Heart left ventricle (tissue), 16 donors: ENCODE results near the gene WWOX. TPM values are rescaled to one million over a fixed set of nuclear protein-coding genes. Genes with fewer than 3 reads are reported as not detected.

Experiments used
- ATAC-seq, 4 donors: fragments of 200-7000 bp; cut with Tn5 transposase; one replicate each; pipeline ENCODE4 v1.9.1; 2020 to 2022; ENCODE audit warnings: moderate library complexity in 4 of 4, mild to moderate bottlenecking in 3 of 4, moderate number of reproducible peaks in 1 of 4
- DNase-seq, 5 donors: peaks; one replicate each; pipeline ENCODE4 v3.0.0-alpha.2; 2020
- H3K27ac ChIP-seq, 12 donors: fragments of 200-600 bp; sonication (generic) in 4 of 12; one replicate each; pipeline versions ENCODE4 v1.5.0 to v1.8.0; 2016 to 2022; ENCODE audit warnings: mild to moderate bottlenecking in 2 of 12
- H3K27me3 ChIP-seq, 9 donors: fragments of 200-600 bp; sonication (generic) in 2 of 9; one replicate each; pipeline versions ENCODE4 v1.5.1 to v1.8.0; 2016 to 2022; ENCODE audit warnings: mild to moderate bottlenecking in 3 of 9
- H3K36me3 ChIP-seq, 9 donors: fragments of 200-600 bp; sonication (generic) in 2 of 9; one replicate each; pipeline versions ENCODE4 v1.5.0 to v1.8.0; 2018 to 2022; ENCODE audit warnings: mild to moderate bottlenecking in 2 of 9
- H3K4me1 ChIP-seq, 12 donors: fragments of 200-600 bp; sonication (generic) in 4 of 12; one replicate each; pipeline versions ENCODE4 v1.5.0 to v1.8.0; 2016 to 2022; ENCODE audit warnings: mild to moderate bottlenecking in 3 of 12
- H3K4me3 ChIP-seq, 12 donors: fragments of 200-600 bp; sonication (generic) in 4 of 12; one replicate each; pipeline versions ENCODE4 v1.5.0 to v1.8.0; 2017 to 2022; ENCODE audit warnings: mild to moderate bottlenecking in 9 of 12, moderate library complexity in 4 of 12
- H3K9me3 ChIP-seq, 12 donors: fragments of 200-600 bp; sonication (generic) in 4 of 12; one replicate each; pipeline versions ENCODE4 v1.5.0 to v1.8.0; 2016 to 2022; ENCODE audit warnings: mild to moderate bottlenecking in 1 of 12
- POLR2A ChIP-seq, 2 donors: fragments of 450-650 bp; IDR thresholded peaks; one replicate each; pipeline ENCODE4 v1.6.1; 2017; ENCODE audit warnings: antibody characterized with exemption in 2 of 2, mild to moderate bottlenecking in 2 of 2, moderate library complexity in 2 of 2
- WGBS, 4 donors: extraction: QIAGEN DNeasy Blood & Tissue Kit in 2 of 4; methylation state at CpG; one replicate each; pipeline versions ENCODE4 v1.1.5 to v1.1.7; 2013 to 2018; 5-methylcytosine and 5-hydroxymethylcytosine counted together
- intact Hi-C, 10 donors: fragments of 100-400 bp; cut with DNase I; formaldehyde crosslinking; loops; one replicate each; pipeline versions ENCODE4 v1.11.1 to v1.14.2; 2022
- polyA plus RNA-seq, 2 donors: library from polyadenylated mRNA; stranded (reverse); fragments of 200-250 nt; gene quantifications; one replicate each; pipeline ENCODE4 v1.2.3, GENCODE V29; 2013
- total RNA-seq, 9 donors: library from RNA; depleted of rRNA in 2 of 9; stranded (reverse); fragments of >200 nt in 2 of 9; fragmentation: NEBNext Ultra II Directional in 3 of 9; extraction: Animal tissue kit (Norgen Biotek cat#: 25700) in 3 of 9; gene quantifications; one replicate each; pipeline versions ENCODE4 v1.1.0 to v1.2.4, GENCODE V29; 2016 to 2023
- TF ChIP-seq, protein P1 (sequence below), 12 donors: fragments of 200-600 bp; sonication (generic) in 4 of 12; IDR thresholded peaks; one replicate each; pipeline versions ENCODE4 v1.5.0 to v1.8.0; 2018 to 2022; ENCODE audit warnings: antibody characterized with exemption in 12 of 12, mild to moderate bottlenecking in 5 of 12
- donor health status: ischemic (EF 13 %, LVEDD 7.1; RV severe dilation, severe dysfunction).
- donor health status: healthy with polysubstance abuse.
- donor health status: DM: no; HTN: yes; CAD: no.
- donor health status: DM: no; HTN: no; CAD: no.
- donor health status: ischemic (EF 25% LVEDD 6.9; RV normal size, moderate dysfunction).
- donor health status: ischemic (EF 25% LVEDD 5.7; RV mildly dilated, moderate dysfunction).
- donor health status: healthy.
- donor health status: DM: yes; HTN: yes; CAD: no.
- donor health status: ischemic (EF 35%, LVEDD 5.7; RV mildly dilated, moderate dysfunction).
- donor health status: nonischemic (EF 11% LVEDD 7.7; RV severe dilation, severe dysfunction).
- donor health status: DM: yes; HTN: yes; CAD: no.
- donor health status: PGD.
- donor health status: ischemic (EF 29% LVEDD 5.4; RV normal size, mild dysfunction).
- donor health status: nonischemic (EF 23%, LVEDD 6.1; RV moderate dilation, normal function).

WWOX gene
- total and polyA plus RNA-seq, 11 donors = 4.3 to 18.3 (median 9.1) TPM

DNA sequence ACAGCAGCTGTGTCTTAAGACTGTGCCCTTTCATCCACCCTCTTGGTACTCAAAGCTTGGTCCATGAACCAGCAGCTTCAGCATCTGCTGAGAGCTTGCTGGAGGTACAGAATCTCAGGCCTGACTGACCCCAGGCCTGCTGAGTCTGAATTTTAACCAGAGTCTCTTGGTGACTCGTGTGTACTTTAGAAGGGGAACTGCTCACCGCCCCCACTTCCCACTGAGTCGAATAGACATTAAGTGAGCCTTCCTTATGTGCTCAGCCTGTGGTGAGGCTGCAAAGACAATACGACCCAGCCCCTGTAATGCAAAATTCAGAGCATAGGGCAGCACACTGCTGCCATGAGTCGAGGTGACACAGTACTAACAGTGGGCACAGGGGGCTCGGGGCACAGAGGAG, 662.8 kb downstream of the WWOX start:
- Histone ChIP-seq H3K4me3 (no peak overlapping the region), H3K36me3 (no peaks in the 10 kb centered on the region), H3K27me3 (no peaks in the 10 kb centered on the region), H3K4me1 (peaks cover 0 to 4% (median 0%) of the 10 kb centered on the region in 12 donors), H3K27ac (no peak overlapping the region), H3K9me3 (no peaks in the 10 kb centered on the region)
- WGBS, 4 donors = 71 to 83% (median 81%) methylated on average over 6 of the region's 6 CpGs
- intact Hi-C loops = loop anchor here in 3 of 10 donors (10.0 kb wide), 4 partner anchors 87 to 637 kb away; no protein-coding TSS in a partner anchor
- DNase-seq = no peak
- TF ChIP-seq, protein P1, sequence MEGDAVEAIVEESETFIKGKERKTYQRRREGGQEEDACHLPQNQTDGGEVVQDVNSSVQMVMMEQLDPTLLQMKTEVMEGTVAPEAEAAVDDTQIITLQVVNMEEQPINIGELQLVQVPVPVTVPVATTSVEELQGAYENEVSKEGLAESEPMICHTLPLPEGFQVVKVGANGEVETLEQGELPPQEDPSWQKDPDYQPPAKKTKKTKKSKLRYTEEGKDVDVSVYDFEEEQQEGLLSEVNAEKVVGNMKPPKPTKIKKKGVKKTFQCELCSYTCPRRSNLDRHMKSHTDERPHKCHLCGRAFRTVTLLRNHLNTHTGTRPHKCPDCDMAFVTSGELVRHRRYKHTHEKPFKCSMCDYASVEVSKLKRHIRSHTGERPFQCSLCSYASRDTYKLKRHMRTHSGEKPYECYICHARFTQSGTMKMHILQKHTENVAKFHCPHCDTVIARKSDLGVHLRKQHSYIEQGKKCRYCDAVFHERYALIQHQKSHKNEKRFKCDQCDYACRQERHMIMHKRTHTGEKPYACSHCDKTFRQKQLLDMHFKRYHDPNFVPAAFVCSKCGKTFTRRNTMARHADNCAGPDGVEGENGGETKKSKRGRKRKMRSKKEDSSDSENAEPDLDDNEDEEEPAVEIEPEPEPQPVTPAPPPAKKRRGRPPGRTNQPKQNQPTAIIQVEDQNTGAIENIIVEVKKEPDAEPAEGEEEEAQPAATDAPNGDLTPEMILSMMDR (IDR thresholded peaks at IDR 0.05) = no peak
- TF ChIP-seq POLR2A (IDR thresholded peaks at IDR 0.05) = no peak
- no peak for ATAC-seq

DNA sequence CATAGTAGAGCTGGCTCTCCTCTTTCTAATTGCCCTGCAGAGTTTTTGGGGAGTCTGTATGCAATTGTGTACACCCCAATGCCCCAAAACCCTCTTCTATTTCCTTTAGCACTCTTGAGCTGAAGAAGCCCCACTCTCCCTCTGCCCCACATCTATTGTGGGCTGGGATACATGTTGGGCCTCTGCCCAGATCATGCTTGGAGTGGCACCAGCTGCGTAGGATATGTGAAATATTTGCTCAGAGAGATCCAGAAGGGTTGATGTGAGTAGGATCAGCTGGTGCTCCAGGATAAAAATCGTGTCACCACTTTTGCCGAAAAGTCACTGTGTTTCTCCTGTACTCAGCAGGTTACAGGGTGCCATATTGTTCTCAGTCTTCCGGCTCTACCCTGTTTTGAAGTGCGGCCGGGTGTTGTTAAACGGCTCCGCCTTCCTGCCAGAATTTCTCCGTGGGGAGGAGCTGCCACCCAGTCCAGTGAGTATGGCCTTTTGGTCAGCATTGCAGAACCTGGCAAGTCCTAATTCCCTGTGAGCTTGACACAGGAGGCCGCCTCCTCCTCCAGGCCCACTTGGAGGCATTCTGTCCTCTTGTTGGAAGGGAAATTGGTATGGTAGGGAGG, 664.5 kb downstream of the WWOX start:
- no peaks in the 10 kb centered on the region for H3K27me3 ChIP-seq
- peak in 3 of 4 donors; percentile 31 to 70 (median 45) for ATAC-seq
- no peaks in the 10 kb centered on the region for H3K9me3 ChIP-seq
- DNase-seq = no peak
- H3K4me1 ChIP-seq = peaks cover 0 to 4% (median 0%) of the 10 kb centered on the region in 12 donors
- intact Hi-C loops = loop anchor here in 3 of 10 donors (10.0 kb wide), 4 partner anchors 89 to 639 kb away; no protein-coding TSS in a partner anchor
- H3K4me3 ChIP-seq = no peak overlapping the region
- TF ChIP-seq, protein P1 (IDR thresholded peaks at IDR 0.05) = no peak
- no peak for TF ChIP-seq POLR2A (IDR thresholded peaks at IDR 0.05)
- 70 to 77% (median 72%) methylated on average over 10 of the region's 10 CpGs for WGBS, 4 donors
- H3K36me3 ChIP-seq = no peaks in the 10 kb centered on the region
- no peak overlapping the region for H3K27ac ChIP-seq

DNA sequence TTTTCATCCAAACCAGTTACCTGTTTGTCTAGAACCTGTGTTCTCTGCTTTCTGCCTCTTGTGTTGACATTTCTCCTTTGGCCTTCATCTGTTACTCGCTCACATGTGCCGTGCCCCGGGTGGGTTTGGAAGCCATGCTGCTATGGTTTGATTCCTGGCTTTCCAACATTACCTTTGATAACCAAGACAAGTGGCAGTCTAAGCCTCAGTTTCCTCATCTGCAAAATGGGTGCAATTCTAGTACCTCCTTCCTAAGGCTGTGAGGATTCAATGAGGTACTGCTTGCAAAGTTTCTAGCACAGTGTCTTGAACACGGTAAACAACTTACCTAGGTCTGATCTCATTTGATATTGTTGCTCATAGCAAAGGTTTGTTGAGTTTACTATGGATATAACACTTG, 665.0 kb downstream of the WWOX start:
- no peaks in the 10 kb centered on the region for H3K36me3 ChIP-seq
- intact Hi-C loops = loop anchor here in 3 of 10 donors (10.0 kb wide), 4 partner anchors 90 to 640 kb away; no protein-coding TSS in a partner anchor
- WGBS, 4 donors = 93 to 100% (median 98%) methylated on average over 4 of the region's 4 CpGs
- no peak overlapping the region for H3K27ac ChIP-seq
- no peaks in the 10 kb centered on the region for H3K27me3 ChIP-seq
- peaks cover 0 to 4% (median 0%) of the 10 kb centered on the region in 12 donors for H3K4me1 ChIP-seq
- ATAC-seq (no peak), DNase-seq (no peak)
- H3K4me3 ChIP-seq = no peak overlapping the region
- no peaks in the 10 kb centered on the region for H3K9me3 ChIP-seq
- TF ChIP-seq, protein P1 (IDR thresholded peaks at IDR 0.05) = no peak
- no peak for TF ChIP-seq POLR2A (IDR thresholded peaks at IDR 0.05)

DNA sequence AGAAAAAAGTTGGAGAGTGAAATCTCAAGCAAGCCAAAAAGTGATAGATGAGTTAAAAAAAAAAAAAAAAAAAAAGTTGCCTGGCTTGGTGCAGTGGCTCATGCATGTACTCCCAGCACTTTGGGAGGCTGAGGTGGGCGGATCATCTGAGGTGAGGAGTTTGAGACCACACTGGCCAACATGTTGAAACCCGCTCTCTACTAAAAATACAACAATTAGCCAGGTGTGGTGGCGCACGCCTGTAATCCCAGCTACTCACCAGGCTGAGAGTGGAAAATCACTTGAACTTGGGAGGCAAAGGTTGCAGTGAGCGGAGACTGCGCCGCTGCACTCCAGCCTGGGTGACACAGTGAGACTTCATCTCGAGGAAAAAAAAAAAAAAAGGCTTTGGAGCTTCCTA, 668.8 kb downstream of the WWOX start:
- 92 to 94% (median 92%) methylated on average over 8 of the region's 8 CpGs for WGBS, 4 donors
- Histone ChIP-seq H3K9me3 (no peaks in the 10 kb centered on the region), H3K4me3 (no peak overlapping the region), H3K4me1 (peaks cover 0 to 14% (median 5%) of the 10 kb centered on the region in 12 donors), H3K36me3 (no peaks in the 10 kb centered on the region), H3K27ac (no peak overlapping the region), H3K27me3 (no peaks in the 10 kb centered on the region)
- DNase-seq = no peak
- TF ChIP-seq, protein P1 (IDR thresholded peaks at IDR 0.05) = no peak
- intact Hi-C loops = loop anchor here in 5 of 10 donors (2.0 to 10.0 kb wide), 6 partner anchors 93 to 643 kb away; no protein-coding TSS in a partner anchor
- no peak for ATAC-seq
